Measurements from ENCODE around the gene PCDHB7.
"Not testable (repeated sequence)": the region's sequence is repeated elsewhere in the genome, so short reads cannot be mapped to it uniquely, and the experiment has no call there.

The PCDHB7 gene

DNA sequence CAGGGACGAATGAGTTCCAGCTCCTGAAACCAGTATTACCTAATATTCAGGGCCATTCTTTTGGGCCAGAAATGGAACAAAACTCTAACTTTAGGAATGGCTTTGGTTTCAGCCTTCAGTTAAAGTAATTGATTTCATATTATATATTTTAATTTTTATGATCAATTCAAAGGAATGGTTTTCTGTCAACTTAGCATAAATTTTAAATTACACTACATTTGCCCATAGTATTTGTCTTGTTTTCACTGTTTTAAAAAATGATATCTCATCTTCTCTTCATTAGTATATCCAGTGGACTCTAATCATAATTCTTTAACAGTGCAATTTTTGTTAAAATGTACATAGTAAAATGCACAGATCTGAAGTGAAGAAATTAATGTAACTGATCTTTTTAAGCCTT, 7.9 kb downstream of the PCDHB7 start:
- no peak for DNase-seq (ENCODE audit: low read depth)

DNA sequence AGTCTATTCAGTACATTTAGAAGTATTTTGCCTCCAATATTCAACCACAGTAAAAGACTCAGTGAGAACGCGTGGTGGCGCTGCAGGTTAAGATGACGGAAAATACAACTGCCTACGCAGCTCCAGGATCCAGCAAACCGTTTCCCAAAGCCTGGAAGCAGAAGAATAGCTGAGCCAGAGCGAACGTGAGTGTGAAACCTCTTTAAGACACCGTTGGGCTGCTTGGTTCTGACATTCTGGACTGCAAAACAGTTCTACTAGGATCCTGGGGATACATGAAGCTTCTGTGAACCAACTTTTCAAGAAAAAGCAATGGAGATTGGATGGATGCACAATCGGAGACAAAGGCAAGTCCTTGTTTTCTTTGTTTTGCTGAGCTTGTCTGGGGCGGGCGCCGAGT, 9.8 kb downstream of the PCDHB7 start, which contains the start of gene PCDHB16:
Gene PCDHB16, plus strand, starts transcription at position 140 of the 400 bp plus-strand sequence. Its CDS starts 173 bp downstream, at position 313.
- no peak for DNase-seq (ENCODE audit: low read depth)

DNA sequence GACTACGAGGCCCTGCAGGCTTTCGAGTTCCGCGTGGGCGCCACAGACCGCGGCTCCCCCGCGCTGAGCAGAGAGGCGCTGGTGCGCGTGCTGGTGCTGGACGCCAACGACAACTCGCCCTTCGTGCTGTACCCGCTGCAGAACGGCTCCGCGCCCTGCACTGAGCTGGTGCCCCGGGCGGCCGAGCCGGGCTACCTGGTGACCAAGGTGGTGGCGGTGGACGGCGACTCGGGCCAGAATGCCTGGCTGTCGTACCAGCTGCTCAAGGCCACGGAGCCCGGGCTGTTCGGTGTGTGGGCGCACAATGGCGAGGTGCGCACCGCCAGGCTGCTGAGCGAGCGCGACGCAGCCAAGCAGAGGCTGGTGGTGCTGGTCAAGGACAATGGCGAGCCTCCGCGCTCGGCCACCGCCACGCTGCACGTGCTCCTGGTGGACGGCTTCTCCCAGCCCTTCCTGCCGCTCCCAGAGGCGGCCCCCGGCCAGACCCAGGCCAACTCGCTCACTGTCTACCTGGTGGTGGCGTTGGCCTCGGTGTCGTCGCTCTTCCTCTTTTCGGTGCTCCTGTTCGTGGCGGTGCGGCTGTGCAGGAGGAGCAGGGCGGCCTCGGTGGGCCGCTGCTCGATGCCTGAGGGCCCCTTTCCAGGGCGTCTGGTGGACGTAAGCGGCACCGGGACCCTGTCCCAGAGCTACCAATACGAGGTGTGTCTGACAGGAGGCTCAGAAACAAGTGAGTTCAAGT, 11.8 kb downstream of the PCDHB7 start:
- not testable (repeated sequence) for DNase-seq (ENCODE audit: low read depth)

DNA sequence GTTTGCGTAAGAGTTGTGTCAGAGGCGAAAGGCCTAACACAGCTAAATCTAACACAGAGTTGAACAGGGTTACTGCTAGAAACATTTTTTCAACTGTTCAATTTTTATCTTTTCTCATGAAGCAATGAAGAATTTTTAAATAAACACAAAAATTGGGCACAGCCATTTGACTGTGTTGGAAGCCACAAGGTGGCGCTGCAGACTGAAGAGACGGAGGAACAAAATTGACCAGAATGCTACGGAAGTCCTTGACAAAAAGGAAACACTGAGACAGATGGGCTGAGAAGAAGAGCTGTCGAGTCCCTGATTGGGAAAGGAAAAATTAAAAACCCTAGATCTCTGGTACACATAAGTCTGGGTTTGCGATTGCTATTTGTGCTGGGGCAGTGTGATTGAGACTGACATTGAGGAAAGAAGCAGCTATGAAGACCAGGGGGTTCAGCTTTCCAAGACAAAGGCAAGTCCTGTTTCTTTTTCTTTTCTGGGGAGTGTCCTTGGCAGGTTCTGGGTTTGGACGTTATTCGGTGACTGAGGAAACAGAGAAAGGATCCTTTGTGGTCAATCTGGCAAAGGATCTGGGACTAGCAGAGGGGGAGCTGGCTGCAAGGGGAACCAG, 14.6 kb downstream of the PCDHB7 start, which contains the start of gene PCDHB9:
Gene PCDHB9, plus strand, starts transcription at position 265 of the 616 bp plus-strand sequence. Its CDS starts 158 bp downstream, at position 423.
- DNase-seq (ENCODE audit: low read depth), result no peak

DNA sequence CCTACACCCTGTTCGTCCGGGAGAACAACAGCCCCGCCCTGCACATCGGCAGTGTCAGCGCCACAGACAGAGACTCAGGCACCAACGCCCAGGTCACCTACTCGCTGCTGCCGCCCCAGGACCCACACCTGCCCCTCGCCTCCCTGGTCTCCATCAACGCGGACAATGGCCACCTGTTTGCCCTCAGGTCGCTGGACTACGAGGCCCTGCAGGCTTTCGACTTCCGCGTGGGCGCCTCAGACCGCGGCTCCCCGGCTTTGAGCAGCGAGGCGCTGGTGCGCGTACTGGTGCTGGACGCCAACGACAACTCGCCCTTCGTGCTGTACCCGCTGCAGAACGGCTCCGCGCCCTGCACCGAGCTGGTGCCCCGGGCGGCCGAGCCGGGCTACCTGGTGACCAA, 16.2 kb downstream of the PCDHB7 start:
- not testable (repeated sequence) for DNase-seq (ENCODE audit: low read depth)

DNA sequence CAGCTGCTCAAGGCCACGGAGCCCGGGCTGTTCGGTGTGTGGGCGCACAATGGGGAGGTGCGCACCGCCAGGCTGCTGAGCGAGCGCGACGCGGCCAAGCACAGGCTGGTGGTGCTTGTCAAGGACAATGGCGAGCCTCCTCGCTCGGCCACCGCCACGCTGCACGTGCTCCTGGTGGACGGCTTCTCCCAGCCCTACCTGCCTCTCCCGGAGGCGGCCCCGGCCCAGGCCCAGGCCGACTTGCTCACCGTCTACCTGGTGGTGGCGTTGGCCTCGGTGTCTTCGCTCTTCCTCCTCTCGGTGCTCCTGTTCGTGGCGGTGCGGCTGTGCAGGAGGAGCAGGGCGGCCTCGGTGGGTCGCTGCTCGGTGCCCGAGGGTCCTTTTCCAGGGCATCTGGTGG, 16.7 kb downstream of the PCDHB7 start:
- not testable (repeated sequence) for DNase-seq (ENCODE audit: low read depth)

DNA sequence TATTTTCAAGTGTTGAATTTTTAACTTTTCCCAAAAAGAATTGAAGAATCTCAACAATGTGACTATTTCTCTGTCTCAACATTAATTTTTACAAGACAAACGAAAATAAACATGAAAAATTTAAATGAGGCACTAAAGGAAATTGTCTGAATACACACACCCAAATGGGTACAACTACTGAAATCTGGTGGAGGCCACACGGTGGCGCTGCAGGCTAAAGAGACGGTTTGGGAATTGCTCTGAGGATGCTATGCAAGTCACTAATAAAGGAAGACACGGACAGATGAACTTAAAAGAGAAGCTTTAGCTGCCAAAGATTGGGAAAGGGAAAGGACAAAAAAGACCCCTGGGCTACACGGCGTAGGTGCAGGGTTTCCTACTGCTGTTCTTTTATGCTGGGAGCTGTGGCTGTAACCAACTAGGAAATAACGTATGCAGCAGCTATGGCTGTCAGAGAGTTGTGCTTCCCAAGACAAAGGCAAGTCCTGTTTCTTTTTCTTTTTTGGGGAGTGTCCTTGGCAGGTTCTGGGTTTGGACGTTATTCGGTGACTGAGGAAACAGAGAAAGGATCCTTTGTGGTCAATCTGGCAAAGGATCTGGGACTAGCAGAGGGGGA, 19.8 kb downstream of the PCDHB7 start, which contains the start of gene PCDHB10:
Gene PCDHB10, plus strand, starts transcription at position 244 of the 616 bp plus-strand sequence. Its CDS starts 200 bp downstream, at position 444.
- DNase-seq (ENCODE audit: low read depth), result no peak

DNA sequence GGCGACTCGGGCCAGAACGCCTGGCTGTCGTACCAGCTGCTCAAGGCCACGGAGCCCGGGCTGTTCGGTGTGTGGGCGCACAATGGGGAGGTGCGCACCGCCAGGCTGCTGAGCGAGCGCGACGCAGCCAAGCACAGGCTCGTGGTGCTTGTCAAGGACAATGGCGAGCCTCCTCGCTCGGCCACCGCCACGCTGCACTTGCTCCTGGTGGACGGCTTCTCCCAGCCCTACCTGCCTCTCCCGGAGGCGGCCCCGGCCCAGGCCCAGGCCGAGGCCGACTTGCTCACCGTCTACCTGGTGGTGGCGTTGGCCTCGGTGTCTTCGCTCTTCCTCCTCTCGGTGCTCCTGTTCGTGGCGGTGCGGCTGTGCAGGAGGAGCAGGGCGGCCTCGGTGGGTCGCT, 21.9 kb downstream of the PCDHB7 start:
- DNase-seq (ENCODE audit: low read depth), result not testable (repeated sequence)

DNA sequence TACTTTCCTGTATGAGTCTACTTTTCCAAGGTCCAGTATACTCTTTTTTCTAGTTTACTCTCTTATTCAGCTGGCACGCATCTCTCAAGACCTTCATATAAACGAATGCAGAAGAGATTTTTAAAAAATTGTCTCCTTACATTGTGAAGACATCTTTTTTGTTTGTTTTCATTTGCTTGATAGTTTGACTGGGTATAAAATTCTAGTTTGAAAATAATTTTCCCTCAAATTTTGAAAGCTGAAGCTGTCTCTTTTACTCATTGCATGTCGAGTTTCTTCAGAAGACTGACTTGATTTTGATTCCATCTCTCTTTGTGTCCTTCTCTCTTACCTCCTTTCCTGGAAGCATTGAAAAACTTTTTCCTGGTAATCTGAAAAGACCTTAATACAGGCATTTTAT, 23.9 kb downstream of the PCDHB7 start:
- DNase-seq (ENCODE audit: low read depth), result no peak

DNA sequence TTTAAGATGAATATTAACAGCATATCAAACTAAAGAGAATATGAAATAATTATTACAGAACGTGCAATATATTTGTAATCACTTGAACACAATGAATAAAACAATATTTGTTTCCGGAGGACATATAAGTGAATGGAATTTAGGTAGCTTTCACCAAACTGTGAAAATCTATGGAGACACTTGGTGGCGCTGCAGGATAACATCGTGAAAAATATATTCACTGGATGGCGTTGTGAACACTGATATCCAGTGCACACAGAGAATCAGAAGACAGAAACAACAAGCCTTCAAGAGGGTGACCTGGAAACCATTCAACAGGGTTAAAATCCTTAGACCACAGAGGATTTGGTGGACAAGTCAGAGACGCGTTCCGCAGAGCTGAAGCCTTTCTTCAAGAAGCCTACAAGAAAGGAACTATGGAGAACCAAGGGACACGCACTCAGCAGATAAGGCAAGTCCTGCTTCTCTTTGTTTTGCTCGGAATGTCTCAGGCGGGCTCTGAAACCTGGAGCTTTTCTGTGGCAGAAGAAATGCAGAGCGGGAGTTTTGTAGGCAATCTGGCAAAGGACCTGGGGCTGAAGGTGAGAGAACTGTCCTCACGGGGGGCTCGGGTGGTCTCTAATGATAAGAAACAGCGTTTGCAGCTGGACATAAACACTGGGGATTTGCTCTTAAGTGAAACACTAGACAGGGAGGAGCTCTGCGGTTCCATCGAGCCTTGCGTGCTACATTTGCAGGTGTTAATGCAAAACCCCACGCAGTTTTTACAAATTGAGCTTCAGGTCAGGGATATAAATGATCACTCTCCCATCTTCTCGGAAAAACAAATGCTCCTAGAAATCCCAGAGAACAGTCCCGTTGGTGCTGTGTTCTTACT, 27.2 kb downstream of the PCDHB7 start, which contains the start of gene PCDHB11:
Gene PCDHB11, plus strand, starts transcription at position 269 of the 877 bp plus-strand sequence. Its CDS starts 148 bp downstream, at position 417.
- DNase-seq (ENCODE audit: low read depth), result no peak

DNA sequence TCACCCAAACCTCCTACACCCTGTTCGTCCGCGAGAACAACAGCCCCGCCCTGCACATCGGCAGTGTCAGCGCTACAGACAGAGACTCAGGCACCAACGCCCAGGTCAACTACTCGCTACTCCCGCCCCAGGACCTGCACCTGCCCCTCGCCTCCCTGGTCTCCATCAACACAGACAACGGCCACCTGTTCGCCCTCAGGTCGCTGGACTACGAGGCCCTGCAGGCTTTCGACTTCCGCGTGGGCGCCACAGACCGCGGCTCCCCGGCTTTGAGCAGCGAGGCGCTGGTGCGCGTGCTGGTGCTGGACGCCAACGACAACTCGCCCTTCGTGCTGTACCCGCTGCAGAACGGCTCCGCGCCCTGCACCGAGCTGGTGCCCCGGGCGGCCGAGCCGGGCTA, 28.7 kb downstream of the PCDHB7 start:
- DNase-seq (ENCODE audit: low read depth), result not testable (repeated sequence)

DNA sequence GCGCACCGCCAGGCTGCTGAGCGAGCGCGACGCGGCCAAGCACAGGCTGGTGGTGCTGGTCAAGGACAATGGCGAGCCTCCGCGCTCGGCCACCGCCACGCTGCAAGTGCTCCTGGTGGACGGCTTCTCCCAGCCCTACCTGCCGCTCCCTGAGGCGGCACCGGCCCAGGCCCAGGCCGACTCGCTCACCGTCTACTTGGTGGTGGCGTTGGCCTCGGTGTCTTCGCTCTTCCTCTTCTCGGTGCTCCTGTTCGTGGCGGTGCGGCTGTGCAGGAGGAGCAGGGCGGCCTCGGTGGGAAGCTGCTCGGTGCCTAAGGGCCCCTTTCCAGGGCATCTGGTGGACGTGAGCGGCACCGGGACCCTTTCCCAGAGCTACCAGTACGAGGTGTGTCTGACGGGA, 29.2 kb downstream of the PCDHB7 start:
- DNase-seq (ENCODE audit: low read depth), result not testable (repeated sequence)

DNA sequence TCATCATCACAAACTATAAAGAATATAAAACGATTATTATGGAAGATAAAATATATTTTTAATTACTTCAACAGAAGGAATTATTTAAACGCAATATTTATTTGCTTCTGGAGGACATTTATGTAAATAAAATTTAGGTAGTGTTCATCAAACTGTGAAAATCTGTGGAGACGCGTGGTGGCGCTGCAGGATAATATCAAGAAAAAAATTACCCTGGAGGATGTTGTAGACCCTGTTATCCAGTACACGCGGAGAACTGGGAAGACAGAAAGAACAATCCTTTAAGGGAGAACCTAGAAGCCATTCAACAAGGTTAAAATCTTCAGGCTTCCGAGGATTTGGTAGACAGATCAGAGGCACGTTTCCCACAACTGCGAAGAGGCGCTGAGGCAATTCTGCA, 36.0 kb downstream of the PCDHB7 start, which contains the start of gene PCDHB12:
Gene PCDHB12, plus strand, starts transcription at position 242 of the 400 bp plus-strand sequence. CDS start 189 bp downstream, outside the sequence.
- DNase-seq (ENCODE audit: low read depth), result no peak

DNA sequence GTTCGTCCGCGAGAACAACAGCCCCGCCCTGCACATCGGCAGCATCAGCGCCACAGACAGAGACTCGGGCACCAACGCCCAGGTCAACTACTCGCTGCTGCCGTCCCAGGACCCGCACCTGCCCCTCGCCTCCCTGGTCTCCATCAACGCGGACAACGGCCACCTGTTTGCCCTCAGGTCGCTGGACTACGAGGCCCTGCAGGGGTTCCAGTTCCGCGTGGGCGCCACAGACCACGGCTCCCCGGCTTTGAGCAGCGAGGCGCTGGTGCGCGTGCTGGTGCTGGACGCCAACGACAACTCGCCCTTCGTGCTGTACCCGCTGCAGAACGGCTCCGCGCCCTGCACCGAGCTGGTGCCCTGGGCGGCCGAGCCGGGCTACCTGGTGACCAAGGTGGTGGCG, 37.8 kb downstream of the PCDHB7 start:
- not testable (repeated sequence) for DNase-seq (ENCODE audit: low read depth)

DNA sequence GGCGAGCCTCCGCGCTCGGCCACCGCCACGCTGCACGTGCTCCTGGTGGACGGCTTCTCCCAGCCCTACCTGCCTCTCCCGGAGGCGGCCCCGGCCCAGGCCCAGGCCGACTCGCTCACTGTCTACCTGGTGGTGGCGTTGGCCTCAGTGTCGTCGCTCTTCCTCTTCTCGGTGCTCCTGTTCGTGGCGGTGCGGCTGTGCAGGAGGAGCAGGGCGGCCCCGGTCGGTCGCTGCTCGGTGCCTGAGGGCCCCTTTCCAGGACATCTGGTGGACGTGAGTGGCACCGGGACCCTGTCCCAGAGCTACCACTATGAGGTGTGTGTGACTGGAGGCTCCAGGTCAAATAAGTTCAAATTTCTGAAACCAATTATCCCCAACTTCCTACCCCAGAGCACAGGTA, 38.4 kb downstream of the PCDHB7 start:
- DNase-seq (ENCODE audit: low read depth), result not testable (repeated sequence)

DNA sequence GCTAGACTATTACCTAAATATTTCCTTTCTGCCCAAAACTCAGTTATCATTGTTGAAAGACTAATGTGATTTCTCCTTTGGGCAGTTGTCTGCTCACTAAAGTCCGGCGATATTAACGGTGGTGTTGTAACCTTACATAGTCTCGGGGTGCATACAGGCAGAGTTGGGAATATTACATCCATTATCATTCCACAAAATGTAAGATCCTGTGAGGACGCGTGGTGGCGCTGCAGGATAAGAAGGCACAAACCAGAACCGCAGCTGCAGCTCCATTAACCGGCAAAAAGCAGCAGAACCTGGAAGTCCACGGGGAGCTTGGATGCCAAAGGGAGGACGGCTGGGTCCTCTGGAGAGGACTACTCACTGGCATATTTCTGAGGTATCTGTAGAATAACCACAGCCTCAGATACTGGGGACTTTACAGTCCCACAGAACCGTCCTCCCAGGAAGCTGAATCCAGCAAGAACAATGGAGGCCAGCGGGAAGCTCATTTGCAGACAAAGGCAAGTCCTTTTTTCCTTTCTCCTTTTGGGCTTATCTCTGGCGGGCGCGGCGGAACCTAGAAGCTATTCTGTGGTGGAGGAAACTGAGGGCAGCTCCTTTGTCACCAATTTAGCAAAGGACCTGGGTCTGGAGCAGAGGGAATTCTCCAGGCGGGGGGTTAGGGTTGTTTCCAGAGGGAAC, 41.4 kb downstream of the PCDHB7 start, which contains the start of gene PCDHB13:
Gene PCDHB13, plus strand, starts transcription at position 264 of the 684 bp plus-strand sequence. Its CDS starts 205 bp downstream, at position 469.
- not testable (repeated sequence) for DNase-seq (ENCODE audit: low read depth)

DNA sequence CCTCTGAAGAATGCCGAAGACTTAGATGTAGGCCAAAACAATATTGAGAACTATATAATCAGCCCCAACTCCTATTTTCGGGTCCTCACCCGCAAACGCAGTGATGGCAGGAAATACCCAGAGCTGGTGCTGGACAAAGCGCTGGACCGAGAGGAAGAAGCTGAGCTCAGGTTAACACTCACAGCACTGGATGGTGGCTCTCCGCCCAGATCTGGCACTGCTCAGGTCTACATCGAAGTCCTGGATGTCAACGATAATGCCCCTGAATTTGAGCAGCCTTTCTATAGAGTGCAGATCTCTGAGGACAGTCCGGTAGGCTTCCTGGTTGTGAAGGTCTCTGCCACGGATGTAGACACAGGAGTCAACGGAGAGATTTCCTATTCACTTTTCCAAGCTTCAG, 42.1 kb downstream of the PCDHB7 start:
- DNase-seq (ENCODE audit: low read depth), result not testable (repeated sequence)

DNA sequence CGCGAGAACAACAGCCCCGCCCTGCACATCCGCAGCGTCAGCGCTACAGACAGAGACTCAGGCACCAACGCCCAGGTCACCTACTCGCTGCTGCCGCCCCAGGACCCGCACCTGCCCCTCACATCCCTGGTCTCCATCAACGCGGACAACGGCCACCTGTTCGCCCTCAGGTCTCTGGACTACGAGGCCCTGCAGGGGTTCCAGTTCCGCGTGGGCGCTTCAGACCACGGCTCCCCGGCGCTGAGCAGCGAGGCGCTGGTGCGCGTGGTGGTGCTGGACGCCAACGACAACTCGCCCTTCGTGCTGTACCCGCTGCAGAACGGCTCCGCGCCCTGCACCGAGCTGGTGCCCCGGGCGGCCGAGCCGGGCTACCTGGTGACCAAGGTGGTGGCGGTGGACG, 43.1 kb downstream of the PCDHB7 start:
- DNase-seq (ENCODE audit: low read depth), result not testable (repeated sequence)

DNA sequence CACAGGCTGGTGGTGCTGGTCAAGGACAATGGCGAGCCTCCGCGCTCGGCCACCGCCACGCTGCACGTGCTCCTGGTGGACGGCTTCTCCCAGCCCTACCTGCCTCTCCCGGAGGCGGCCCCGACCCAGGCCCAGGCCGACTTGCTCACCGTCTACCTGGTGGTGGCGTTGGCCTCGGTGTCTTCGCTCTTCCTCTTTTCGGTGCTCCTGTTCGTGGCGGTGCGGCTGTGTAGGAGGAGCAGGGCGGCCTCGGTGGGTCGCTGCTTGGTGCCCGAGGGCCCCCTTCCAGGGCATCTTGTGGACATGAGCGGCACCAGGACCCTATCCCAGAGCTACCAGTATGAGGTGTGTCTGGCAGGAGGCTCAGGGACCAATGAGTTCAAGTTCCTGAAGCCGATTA, 43.6 kb downstream of the PCDHB7 start:
- not testable (repeated sequence) for DNase-seq (ENCODE audit: low read depth)

DNA sequence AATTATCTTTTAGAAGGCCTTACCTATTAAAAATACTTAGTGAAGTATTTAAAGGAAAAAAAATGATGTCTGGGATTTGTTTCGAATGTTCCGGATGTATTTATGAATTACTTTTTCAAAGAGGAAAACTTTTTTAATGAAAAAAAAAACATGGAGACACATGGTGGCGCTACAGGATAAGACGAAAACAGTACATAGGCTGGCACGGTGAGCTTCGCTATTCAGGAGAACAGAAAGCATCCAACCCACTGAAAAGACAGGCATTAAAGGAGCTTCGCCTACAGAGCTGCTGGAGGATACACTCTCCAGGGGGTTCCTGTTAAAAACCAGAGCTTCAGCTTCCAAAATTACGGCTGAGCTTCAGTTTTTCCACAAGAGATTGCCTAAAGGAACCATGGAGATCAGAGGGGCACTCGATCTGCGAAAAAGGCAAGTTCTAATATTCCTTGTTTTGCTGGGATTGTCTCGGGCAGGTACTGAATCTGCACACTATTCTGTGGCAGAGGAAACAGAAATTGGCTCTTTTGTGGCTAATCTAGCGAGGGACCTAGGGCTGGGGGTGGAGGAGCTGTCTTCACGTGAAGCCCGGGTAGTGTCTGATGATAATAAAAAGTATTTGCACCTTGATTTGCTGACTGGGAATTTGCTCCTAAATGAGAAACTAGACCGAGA, 50.8 kb downstream of the PCDHB7 start, which contains the start of gene PCDHB14:
Gene PCDHB14, plus strand, starts transcription at position 232 of the 672 bp plus-strand sequence. Its CDS starts 163 bp downstream, at position 395.
- DNase-seq (ENCODE audit: low read depth), result no peak
